Endodermal cell (in vitro differentiated cells): ENCODE data around the gene PLAAT3. TPM values are rescaled to one million over a fixed set of nuclear protein-coding genes. Genes with fewer than 3 reads are reported as not detected.
A peak's percentile ranks its signal among the peaks of the same experiment; 100 is the strongest.

ENCODE experiments used
- DNase-seq: peaks from one replicate; pipeline ENCODE4 v3.0.0-alpha.2; 2017
- H3K27ac ChIP-seq: 2 replicates; pipeline ENCODE4 v1.5.1; 2013; ENCODE audit warnings: mild to moderate bottlenecking, low read depth, low read length, moderate library complexity
- H3K27me3 ChIP-seq: 2 replicates; pipeline ENCODE4 v1.6.1; 2013; ENCODE audit warnings: mild to moderate bottlenecking, low read length, moderate library complexity; ENCODE audit not compliant: insufficient read depth, control insufficient read depth, poor library complexity, severe bottlenecking
- H3K36me3 ChIP-seq: 2 replicates; pipeline ENCODE4 v1.7.0; 2013; ENCODE audit warnings: mild to moderate bottlenecking, low read length, moderate library complexity; ENCODE audit not compliant: control insufficient read depth, insufficient read depth
- H3K4me1 ChIP-seq: one replicate; pipeline ENCODE4 v1.7.0; 2013; ENCODE audit warnings: low read length; ENCODE audit not compliant: control insufficient read depth, insufficient read depth
- H3K4me3 ChIP-seq: 2 replicates; pipeline ENCODE4 v1.5.1; 2013; ENCODE audit warnings: mild to moderate bottlenecking, low read length, moderate library complexity
- H3K9ac ChIP-seq: 2 replicates; pipeline ENCODE4 v1.6.1; 2013; ENCODE audit warnings: mild to moderate bottlenecking, low read length, moderate library complexity; ENCODE audit not compliant: poor library complexity, severe bottlenecking; ENCODE audit errors: extremely low read depth
- H3K9me3 ChIP-seq: 2 replicates; pipeline ENCODE4 v1.6.1; 2013; ENCODE audit warnings: mild to moderate bottlenecking, low read length, moderate library complexity; ENCODE audit not compliant: control insufficient read depth
- H3K27ac Mint-ChIP-seq: 2 replicates; pipeline ENCODE4 v1.8.0; 2020; ENCODE audit warnings: mixed read lengths
- H3K27me3 Mint-ChIP-seq: 2 replicates; pipeline ENCODE4 v1.8.0; 2021; ENCODE audit warnings: mild to moderate bottlenecking, mixed read lengths; ENCODE audit not compliant: insufficient read depth
- H3K36me3 Mint-ChIP-seq: 2 replicates; pipeline ENCODE4 v1.8.0; 2020; ENCODE audit warnings: low read depth, mixed read lengths
- H3K4me1 Mint-ChIP-seq: 2 replicates; pipeline ENCODE4 v1.8.0; 2020; ENCODE audit warnings: mixed read lengths
- H3K4me3 Mint-ChIP-seq: 2 replicates; pipeline ENCODE4 v1.8.0; 2020; ENCODE audit warnings: mild to moderate bottlenecking, moderate library complexity, mixed read lengths
- H3K9me3 Mint-ChIP-seq: 2 replicates; pipeline ENCODE4 v1.8.0; 2020; ENCODE audit warnings: mild to moderate bottlenecking, mixed read lengths
- WGBS, 2 experiments: methylation state at CpG; one replicate each; pipeline versions ENCODE4 v1.1.5 to v1.1.7; 2013; ENCODE audit warnings: missing lambda C conversion rate in 2 of 2, mixed read lengths in 1 of 2; ENCODE audit not compliant: insufficient coverage in 1 of 2, insufficient read length in 1 of 2; 5-methylcytosine and 5-hydroxymethylcytosine counted together
- long read RNA-seq, 4 experiments: library from polyadenylated mRNA in 2 of 4; library from RNA in 1 of 4; library from capped mRNA in 1 of 4; stranded (forward) in 3 of 4; unstranded in 1 of 4; transcript quantifications; one replicate each; pipeline ENCODE4 v2.0.0, GENCODE V29; 2020 to 2021; ENCODE audit warnings: inconsistent platforms in 1 of 4
- polyA plus RNA-seq, 2 experiments: library from polyadenylated mRNA; stranded (reverse); fragments of 50-300 nt; gene quantifications; one replicate each; pipeline ENCODE4 v1.2.3, GENCODE V29; 2013
- total RNA-seq, 2 donors: library from RNA; stranded (reverse); fragmentation: NEBNext Ultra II Directional in 1 of 2; extraction: Animal tissue kit (Norgen Biotek cat#: 25700) in 1 of 2; gene quantifications; 2 replicates in 1 of 2; 3 replicates in 1 of 2; pipeline ENCODE4 v1.2.1, GENCODE V29; 2021
- TF ChIP-seq, protein P1 (sequence below): fragments of 200-600 bp; sonication (generic); conservative IDR thresholded peaks from 2 replicates; pipeline ENCODE4 v1.5.0; 2021; ENCODE audit warnings: antibody characterized with exemption, mild to moderate bottlenecking

PLAAT3 gene
- total RNA-seq = 10 to 100 TPM; 33.5 to 45.9 TPM
- polyA plus RNA-seq (2013, experiment 1 of 2) = 16.2 TPM
- 8.3 TPM for polyA plus RNA-seq (2013, experiment 2 of 2)
- long read RNA-seq, experiment 1, transcript PLA2G16-201 (4 exons, 2,594 nt) = minor isoform, 12 of 33 reads
- long read RNA-seq, experiment 1, transcript PLA2G16-203 (5 exons, 1,099 nt) = major isoform, 14 of 33 reads
- long read RNA-seq, experiment 1, partial matches to known transcripts = 5 of 33 reads
- long read RNA-seq, experiment 1, other reads (novel, unspliced or antisense) = 2 of 33 reads
- long read RNA-seq, experiment 2, transcript PLA2G16-201 (4 exons, 2,594 nt) = major isoform, 18 of 38 reads
- long read RNA-seq, experiment 2, transcript PLA2G16-203 (5 exons, 1,099 nt) = minor isoform, 15 of 38 reads
- long read RNA-seq, experiment 2, partial matches to known transcripts = 2 of 38 reads
- long read RNA-seq, experiment 2, other reads (novel, unspliced or antisense) = 3 of 38 reads
- long read RNA-seq, experiment 3, transcript PLA2G16-203 (5 exons, 1,099 nt) = minor isoform, 18 of 53 reads
- long read RNA-seq, experiment 3, transcript PLA2G16-201 (4 exons, 2,594 nt) = major isoform, 32 of 53 reads
- long read RNA-seq, experiment 3, partial matches to known transcripts = 1 of 53 reads
- long read RNA-seq, experiment 3, other reads (novel, unspliced or antisense) = 1 of 53 reads
- long read RNA-seq, experiment 4, transcript PLA2G16-201 (4 exons, 2,594 nt) = major isoform, 46 of 58 reads
- long read RNA-seq, experiment 4, transcript PLA2G16-203 (5 exons, 1,099 nt) = minor isoform, 10 of 58 reads
- long read RNA-seq, experiment 4, partial matches to known transcripts = 0 of 58 reads
- long read RNA-seq, experiment 4, other reads (novel, unspliced or antisense) = 1 of 58 reads

DNA sequence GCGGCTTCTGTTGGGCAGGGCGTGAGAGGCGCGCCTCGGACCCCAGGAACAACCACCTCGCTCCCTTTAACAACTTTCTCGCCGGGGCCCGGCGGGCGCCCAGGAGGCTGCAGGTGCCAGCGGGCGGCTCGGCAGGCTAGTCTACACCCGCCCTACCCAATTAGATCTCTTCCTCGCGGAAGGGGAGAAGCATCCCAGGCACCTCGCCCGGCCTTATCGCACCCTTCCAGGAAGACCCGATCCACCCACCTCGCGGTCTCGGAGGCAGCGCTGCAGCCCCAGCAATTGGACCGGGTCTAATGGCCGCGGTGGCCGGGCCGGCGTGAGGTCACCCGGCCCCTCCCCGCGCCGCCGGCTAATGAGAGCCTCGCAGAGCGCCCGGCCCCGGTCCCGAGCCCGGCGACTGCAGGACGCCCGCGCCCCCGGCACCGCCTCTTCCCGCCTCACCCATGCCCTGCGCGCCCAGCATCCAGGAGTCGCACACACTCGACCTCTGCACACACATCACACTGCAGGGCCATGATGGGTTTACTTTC is at the start of gene PLAAT3:
PLAAT3 (minus strand) TSS at position 298 of the 536 bp plus-strand sequence. CDS start 419 bp downstream, outside the sequence.
- Histone ChIP-seq H3K4me3 (peak within 1 kb of the TSS; percentile 86), H3K36me3 (no peaks in the 10 kb centered on the region), H3K27me3 (no peaks in the 10 kb centered on the region), H3K4me1 (peaks cover 2% of the 10 kb centered on the region), H3K27ac (no peak within 1 kb of the TSS), H3K9me3 (no peaks in the 10 kb centered on the region), H3K9ac (peak within 1 kb of the TSS; percentile 54)
- H3K4me3 Mint-ChIP-seq = peak within 1 kb of the TSS; percentile 73
- TF ChIP-seq, protein P1, sequence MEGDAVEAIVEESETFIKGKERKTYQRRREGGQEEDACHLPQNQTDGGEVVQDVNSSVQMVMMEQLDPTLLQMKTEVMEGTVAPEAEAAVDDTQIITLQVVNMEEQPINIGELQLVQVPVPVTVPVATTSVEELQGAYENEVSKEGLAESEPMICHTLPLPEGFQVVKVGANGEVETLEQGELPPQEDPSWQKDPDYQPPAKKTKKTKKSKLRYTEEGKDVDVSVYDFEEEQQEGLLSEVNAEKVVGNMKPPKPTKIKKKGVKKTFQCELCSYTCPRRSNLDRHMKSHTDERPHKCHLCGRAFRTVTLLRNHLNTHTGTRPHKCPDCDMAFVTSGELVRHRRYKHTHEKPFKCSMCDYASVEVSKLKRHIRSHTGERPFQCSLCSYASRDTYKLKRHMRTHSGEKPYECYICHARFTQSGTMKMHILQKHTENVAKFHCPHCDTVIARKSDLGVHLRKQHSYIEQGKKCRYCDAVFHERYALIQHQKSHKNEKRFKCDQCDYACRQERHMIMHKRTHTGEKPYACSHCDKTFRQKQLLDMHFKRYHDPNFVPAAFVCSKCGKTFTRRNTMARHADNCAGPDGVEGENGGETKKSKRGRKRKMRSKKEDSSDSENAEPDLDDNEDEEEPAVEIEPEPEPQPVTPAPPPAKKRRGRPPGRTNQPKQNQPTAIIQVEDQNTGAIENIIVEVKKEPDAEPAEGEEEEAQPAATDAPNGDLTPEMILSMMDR = no peak
- H3K4me1 Mint-ChIP-seq = peaks cover 25% of the 10 kb centered on the region
- no peaks in the 10 kb centered on the region for H3K9me3 Mint-ChIP-seq
- H3K36me3 Mint-ChIP-seq = no peaks in the 10 kb centered on the region
- peak; percentile 92 for DNase-seq
- peaks cover 6% of the 10 kb centered on the region for H3K27me3 Mint-ChIP-seq
- peak within 1 kb of the TSS; percentile 68 for H3K27ac Mint-ChIP-seq
- WGBS, 2 experiments = 0% methylated on average over 18 to 53 of the region's 53 CpGs

DNA sequence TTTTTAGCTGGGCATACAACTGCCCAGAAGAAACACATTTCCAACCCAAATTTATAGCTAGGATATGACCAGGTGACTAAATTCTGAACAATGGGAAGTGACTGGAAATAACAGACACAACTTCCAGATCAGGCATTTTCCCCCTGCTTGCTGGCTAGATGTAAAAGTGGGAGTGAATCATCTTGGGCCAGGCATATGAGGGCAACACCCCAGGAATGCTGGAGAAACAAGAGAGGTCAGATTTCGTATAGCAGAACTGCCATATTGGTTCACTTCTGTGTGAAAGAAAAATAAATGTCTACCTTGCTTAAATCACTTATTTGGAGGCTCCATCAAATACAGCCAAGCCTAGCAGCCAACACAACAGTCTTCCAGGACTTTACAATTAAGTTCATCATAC is 49.6 kb upstream of the PLAAT3 start:
- no peaks in the 10 kb centered on the region for H3K9me3 Mint-ChIP-seq
- Histone ChIP-seq H3K4me1 (no peaks in the 10 kb centered on the region), H3K4me3 (no peak overlapping the region), H3K9me3 (no peaks in the 10 kb centered on the region), H3K9ac (no peak overlapping the region), H3K36me3 (peaks cover 11% of the 10 kb centered on the region), H3K27ac (no peak overlapping the region), H3K27me3 (no peaks in the 10 kb centered on the region)
- peaks cover 4% of the 10 kb centered on the region for H3K4me1 Mint-ChIP-seq
- 0% methylated on average over 1 of the region's 1 CpG for WGBS, 2 experiments
- H3K36me3 Mint-ChIP-seq = peaks cover 9% of the 10 kb centered on the region
- peak; percentile 8 for DNase-seq
- no peaks in the 10 kb centered on the region for H3K27me3 Mint-ChIP-seq
- TF ChIP-seq, protein P1 = no peak
- H3K27ac Mint-ChIP-seq = no peak overlapping the region
- no peak overlapping the region for H3K4me3 Mint-ChIP-seq

DNA sequence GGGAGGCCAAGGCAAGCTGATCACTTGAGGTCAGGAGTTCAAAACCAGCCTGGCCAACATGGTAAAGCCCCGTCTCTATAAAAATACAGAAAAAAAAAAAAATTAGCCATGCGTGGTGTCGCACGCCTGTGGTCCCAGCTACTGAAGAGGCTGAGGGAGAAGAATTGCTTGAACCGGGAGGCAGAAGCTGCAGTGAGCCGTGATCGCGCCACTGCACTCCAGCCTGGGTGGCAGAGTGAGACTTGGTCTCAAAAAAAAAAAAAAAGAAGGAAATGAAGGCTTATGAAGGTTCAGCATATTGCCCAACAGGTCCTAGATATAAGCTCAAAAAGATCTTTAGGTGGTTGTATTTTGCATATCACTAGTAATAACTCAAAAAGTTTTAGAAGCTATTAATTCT is 46.7 kb upstream of the PLAAT3 start:
- TF ChIP-seq, protein P1 = no peak
- Mint-ChIP-seq H3K27ac (no peak overlapping the region), H3K36me3 (peaks cover 24% of the 10 kb centered on the region), H3K4me1 (no peaks in the 10 kb centered on the region), H3K27me3 (no peaks in the 10 kb centered on the region), H3K4me3 (no peak overlapping the region), H3K9me3 (no peaks in the 10 kb centered on the region)
- no peak for DNase-seq
- Histone ChIP-seq H3K4me1 (no peaks in the 10 kb centered on the region), H3K36me3 (peaks cover 19% of the 10 kb centered on the region), H3K27me3 (no peaks in the 10 kb centered on the region), H3K9ac (no peak overlapping the region), H3K4me3 (no peak overlapping the region), H3K9me3 (no peaks in the 10 kb centered on the region), H3K27ac (no peak overlapping the region)
- WGBS, 2 experiments = 81 to 98% methylated on average over 3 to 8 of the region's 8 CpGs
